Mucosa of gallbladder (tissue), 1 donor: ENCODE results near the gene FXYD4. TPM values are rescaled to one million over a fixed set of nuclear protein-coding genes. Genes with fewer than 3 reads are reported as not detected.
"Not testable (repeated sequence)": the region's sequence is repeated elsewhere in the genome, so short reads cannot be mapped to it uniquely, and the experiment has no call there.

Experiments
- DNase-seq: peaks from one replicate; pipeline ENCODE4 v3.0.0-alpha.2; 2020; ENCODE audit warnings: low spot score
- total RNA-seq: library from RNA; stranded (reverse); gene quantifications from one replicate; pipeline ENCODE4 v1.2.1, GENCODE V29; 2021
- donor health status: DM: no; HTN: no; CAD: no.

The FXYD4 gene
- 1.6 TPM for total RNA-seq

- DNase-seq = peak; percentile 44
These were observed at the start of gene FXYD4 for GRCh38 chr10:43371418-43371817. FXYD4 (plus strand) TSS chr10:43371636; CDS start chr10:43373747, 2,111 bp downstream.

GRCh38 chr10:43322331-43322730 is 49.1 kb upstream of the FXYD4 start:
- peak; percentile 71 for DNase-seq

- DNase-seq = peak; percentile 95
These were observed 48.7 kb upstream of the FXYD4 start for GRCh38 chr10:43322769-43323168.

GRCh38 chr10:43323245-43323644 is 48.2 kb upstream of the FXYD4 start:
- no peak for DNase-seq

GRCh38 chr10:43324876-43325275 is 46.6 kb upstream of the FXYD4 start:
- DNase-seq = no peak

GRCh38 chr10:43327171-43327570 is 44.3 kb upstream of the FXYD4 start:
- DNase-seq = no peak

- DNase-seq = no peak
These were observed 43.5 kb upstream of the FXYD4 start for GRCh38 chr10:43327986-43328385.

GRCh38 chr10:43328810-43329209 is 42.6 kb upstream of the FXYD4 start:
- not testable (repeated sequence) for DNase-seq

- DNase-seq = not testable (repeated sequence)
These were observed 42.1 kb upstream of the FXYD4 start for GRCh38 chr10:43329246-43329885.

GRCh38 chr10:43330049-43330823 is 41.2 kb upstream of the FXYD4 start:
- DNase-seq = not testable (repeated sequence)

- DNase-seq = not testable (repeated sequence)
These were observed 40.7 kb upstream of the FXYD4 start for GRCh38 chr10:43330824-43331127.

- DNase-seq = no peak
These were observed 37.8 kb upstream of the FXYD4 start for GRCh38 chr10:43333653-43334052.

GRCh38 chr10:43336061-43336460 is 35.4 kb upstream of the FXYD4 start:
- DNase-seq = no peak

GRCh38 chr10:43336641-43337318 is 34.7 kb upstream of the FXYD4 start:
- DNase-seq = no peak

- DNase-seq = not testable (repeated sequence)
These were observed 33.9 kb upstream of the FXYD4 start for GRCh38 chr10:43337536-43337935.

GRCh38 chr10:43338117-43338516 is 33.3 kb upstream of the FXYD4 start:
- no peak for DNase-seq

GRCh38 chr10:43339136-43339535 is 32.3 kb upstream of the FXYD4 start:
- no peak for DNase-seq

- DNase-seq = no peak
These were observed 31.3 kb upstream of the FXYD4 start for GRCh38 chr10:43340101-43340500.

- peak; percentile 86 for DNase-seq
These were observed 30.8 kb upstream of the FXYD4 start for GRCh38 chr10:43340619-43341018.

- no peak for DNase-seq
These were observed 30.0 kb upstream of the FXYD4 start for GRCh38 chr10:43341450-43341849.

GRCh38 chr10:43342279-43343125 is 28.9 kb upstream of the FXYD4 start:
- DNase-seq = no peak

GRCh38 chr10:43343126-43343525 is 28.3 kb upstream of the FXYD4 start:
- DNase-seq = no peak
